SJSA1 (cell line): ENCODE measurements around the gene STX7. TPM values are rescaled to one million over a fixed set of nuclear protein-coding genes. Genes with fewer than 3 reads are reported as not detected.

ENCODE experiments used
- DNase-seq, 2 experiments: peaks; one replicate each; pipeline ENCODE4 v3.0.0-alpha.2; 2015 to 2020; ENCODE audit warnings: low spot score in 2 of 2, low read depth in 1 of 2
- H3K27ac ChIP-seq: fragments of 250-450 bp; sonication (Bioruptor Pico); 2 replicates; pipeline ENCODE4 v1.5.1; 2020; ENCODE audit warnings: mild to moderate bottlenecking, moderate library complexity
- H3K27me3 ChIP-seq: fragments of 250-450 bp; sonication (Bioruptor Pico); replicated peaks from 2 replicates; pipeline ENCODE4 v1.5.1; 2020; ENCODE audit warnings: mild to moderate bottlenecking, moderate library complexity
- H3K36me3 ChIP-seq: fragments of 250-450 bp; sonication (Bioruptor Pico); 2 replicates; pipeline ENCODE4 v1.5.1; 2020; ENCODE audit warnings: mild to moderate bottlenecking
- H3K4me1 ChIP-seq: fragments of 250-450 bp; sonication (Bioruptor Pico); replicated peaks from 2 replicates; pipeline ENCODE4 v1.6.1; 2021; ENCODE audit warnings: mild to moderate bottlenecking
- H3K4me3 ChIP-seq: fragments of 250-450 bp; sonication (Bioruptor Pico); 2 replicates; pipeline ENCODE4 v1.5.1; 2020; ENCODE audit warnings: mild to moderate bottlenecking
- H3K9me3 ChIP-seq: fragments of 250-450 bp; sonication (Bioruptor Pico); replicated peaks from 2 replicates; pipeline ENCODE4 v1.5.1; 2020; ENCODE audit warnings: mild to moderate bottlenecking
- total RNA-seq: library from RNA; depleted of rRNA; stranded (reverse); fragments of >200 nt; shearing (Covaris generic); gene quantifications from 2 replicates; pipeline ENCODE4 v1.2.3, GENCODE V29; 2014

STX7 gene
- total RNA-seq, 1 experiment from 2014 or later, result 28.2 TPM

GRCh38 chr6:132524646-132525045, 11.7 kb upstream of the STX7 start:
- H3K27me3 ChIP-seq, result peaks cover 29% of the 10 kb centered on the region; the same call in 1 of the 2 replicates
- no peaks in the 10 kb centered on the region for H3K36me3 ChIP-seq
- no peaks in the 10 kb centered on the region for H3K9me3 ChIP-seq
- H3K4me1 ChIP-seq, result no peaks in the 10 kb centered on the region
- H3K27ac ChIP-seq, result no peak overlapping the region
- H3K4me3 ChIP-seq, result no peak overlapping the region
- DNase-seq, result no peak

- Histone ChIP-seq H3K27ac (no peak overlapping the region), H3K4me1 (no peaks in the 10 kb centered on the region), H3K4me3 (no peak overlapping the region), H3K36me3 (no peaks in the 10 kb centered on the region), H3K9me3 (no peaks in the 10 kb centered on the region), H3K27me3 (peaks cover 31% of the 10 kb centered on the region)
- no peak for DNase-seq
Measured at GRCh38 chr6:132520953-132521352, 8.0 kb upstream of the STX7 start.

GRCh38 chr6:132515386-132515785, 2.5 kb upstream of the STX7 start:
- H3K9me3 ChIP-seq, result 0 out of 2 replicates have a peak, but pooled peaks cover 3% of the 10 kb centered on the region
- no peak for DNase-seq
- H3K36me3 ChIP-seq, result peaks cover 5% of the 10 kb centered on the region
- peaks cover 20% of the 10 kb centered on the region for H3K4me1 ChIP-seq
- H3K27me3 ChIP-seq, result peaks cover 22% of the 10 kb centered on the region; the same call in 1 of the 2 replicates
- H3K27ac ChIP-seq, result no peak overlapping the region
- no peak overlapping the region for H3K4me3 ChIP-seq

GRCh38 chr6:132513831-132514545, 1.1 kb upstream of the STX7 start:
- 0 out of 2 replicates have a peak, but pooled peaks cover 3% of the 10 kb centered on the region for H3K9me3 ChIP-seq
- DNase-seq, result no peak
- H3K4me1 ChIP-seq, result peaks cover 20% of the 10 kb centered on the region
- no peak overlapping the region; the same call in 1 of the 2 replicates for H3K4me3 ChIP-seq
- peaks cover 20% of the 10 kb centered on the region; the same call in 1 of the 2 replicates for H3K27me3 ChIP-seq
- peaks cover 5% of the 10 kb centered on the region for H3K36me3 ChIP-seq
- peak overlapping the region; percentile 60 for H3K27ac ChIP-seq

- peaks cover 13% of the 10 kb centered on the region; the same call in 1 of the 2 replicates for H3K27me3 ChIP-seq
- H3K36me3 ChIP-seq, result peaks cover 8% of the 10 kb centered on the region
- peak overlapping the region; percentile 94 for H3K4me3 ChIP-seq
- H3K9me3 ChIP-seq, result 0 out of 2 replicates have a peak, but pooled peaks cover 3% of the 10 kb centered on the region
- no peak for DNase-seq
- H3K4me1 ChIP-seq, result peaks cover 20% of the 10 kb centered on the region
- peak overlapping the region; percentile 60 for H3K27ac ChIP-seq
Measured at GRCh38 chr6:132512342-132512637, 626 bp downstream of the STX7 start.

GRCh38 chr6:132511831-132512220, 1.1 kb downstream of the STX7 start:
- no peak for DNase-seq
- H3K4me1 ChIP-seq, result peaks cover 20% of the 10 kb centered on the region
- no peak overlapping the region for H3K27ac ChIP-seq
- H3K9me3 ChIP-seq, result 0 out of 2 replicates have a peak, but pooled peaks cover 3% of the 10 kb centered on the region
- H3K4me3 ChIP-seq, result peak overlapping the region; percentile 94; the same call in 1 of the 2 replicates
- peaks cover 13% of the 10 kb centered on the region; the same call in 1 of the 2 replicates for H3K27me3 ChIP-seq
- H3K36me3 ChIP-seq, result peaks cover 8% of the 10 kb centered on the region

GRCh38 chr6:132511210-132511830, 1.6 kb downstream of the STX7 start:
- Histone ChIP-seq H3K4me3 (no peak overlapping the region), H3K36me3 (peaks cover 8% of the 10 kb centered on the region), H3K27ac (no peak overlapping the region), H3K4me1 (peaks cover 20% of the 10 kb centered on the region), H3K9me3 (0 out of 2 replicates have a peak, but pooled peaks cover 3% of the 10 kb centered on the region), H3K27me3 (peaks cover 13% of the 10 kb centered on the region; the same call in 1 of the 2 replicates)
- no peak for DNase-seq

- H3K4me1 ChIP-seq, result peaks cover 11% of the 10 kb centered on the region
- no peak for DNase-seq
- no peak overlapping the region for H3K27ac ChIP-seq
Measured at GRCh38 chr6:132506869-132507808, 5.8 kb downstream of the STX7 start.

GRCh38 chr6:132506461-132506860, 6.5 kb downstream of the STX7 start:
- Histone ChIP-seq H3K4me1 (peaks cover 6% of the 10 kb centered on the region), H3K27ac (no peak overlapping the region), H3K4me3 (no peak overlapping the region), H3K9me3 (0 out of 2 replicates have a peak, but pooled peaks cover under 1% of the 10 kb centered on the region), H3K27me3 (no peaks in the 10 kb centered on the region), H3K36me3 (peaks cover 10% of the 10 kb centered on the region)
- no peak for DNase-seq

More at GRCh38 chr6:132506869-132507808, 5.8 kb downstream of the STX7 start:
- no peak overlapping the region for H3K4me3 ChIP-seq
- H3K27me3 ChIP-seq, result no peaks in the 10 kb centered on the region
- H3K9me3 ChIP-seq, result 0 out of 2 replicates have a peak, but pooled peaks cover 3% of the 10 kb centered on the region
- peaks cover 6% of the 10 kb centered on the region for H3K36me3 ChIP-seq

- peaks cover 18% of the 10 kb centered on the region for H3K36me3 ChIP-seq
- no peaks in the 10 kb centered on the region for H3K9me3 ChIP-seq
- no peaks in the 10 kb centered on the region for H3K27me3 ChIP-seq
- no peak for DNase-seq
- no peaks in the 10 kb centered on the region for H3K4me1 ChIP-seq
- no peak overlapping the region for H3K27ac ChIP-seq
- no peak overlapping the region for H3K4me3 ChIP-seq
Measured at GRCh38 chr6:132505158-132505557, 7.8 kb downstream of the STX7 start.

- Histone ChIP-seq H3K9me3 (no peaks in the 10 kb centered on the region), H3K36me3 (peaks cover 18% of the 10 kb centered on the region), H3K27me3 (no peaks in the 10 kb centered on the region), H3K4me3 (no peak overlapping the region), H3K4me1 (no peaks in the 10 kb centered on the region), H3K27ac (no peak overlapping the region)
- DNase-seq, result no peak
Measured at GRCh38 chr6:132504757-132505156, 8.2 kb downstream of the STX7 start.

- Histone ChIP-seq H3K36me3 (peaks cover 27% of the 10 kb centered on the region), H3K27ac (no peak overlapping the region), H3K9me3 (no peaks in the 10 kb centered on the region), H3K4me1 (no peaks in the 10 kb centered on the region), H3K27me3 (no peaks in the 10 kb centered on the region), H3K4me3 (no peak overlapping the region)
- DNase-seq, result no peak
Measured at GRCh38 chr6:132499757-132500156, 13.2 kb downstream of the STX7 start.

- H3K9me3 ChIP-seq, result no peaks in the 10 kb centered on the region
- no peaks in the 10 kb centered on the region for H3K27me3 ChIP-seq
- H3K4me3 ChIP-seq, result no peak overlapping the region
- H3K27ac ChIP-seq, result no peak overlapping the region
- no peaks in the 10 kb centered on the region for H3K4me1 ChIP-seq
- peaks cover 30% of the 10 kb centered on the region for H3K36me3 ChIP-seq
- DNase-seq, result no peak
Measured at GRCh38 chr6:132498638-132499037, 14.3 kb downstream of the STX7 start.
